GM11168 (cell line): Measurements from ENCODE around the gene IMPDH2.

Experiments
- in situ Hi-C: fragments of 300-500 bp; cut with MboI; formaldehyde crosslinking; loops from one replicate; pipeline ENCODE4 v1.12.0; 2022; ENCODE audit warnings: low sequenced_read_pairs; ENCODE audit not compliant: unreplicated experiment

IMPDH2 gene

GRCh38 chr3:49028673-49029562, at the start of gene IMPDH2:
IMPDH2 (minus strand) TSS chr3:49029398; CDS start chr3:49029350, 48 bp downstream.
- in situ Hi-C loops, result no loop called here

- in situ Hi-C loops, result no loop called here
Observed at GRCh38 chr3:49076646-49077045, 47.4 kb upstream of the IMPDH2 start.

DNA sequence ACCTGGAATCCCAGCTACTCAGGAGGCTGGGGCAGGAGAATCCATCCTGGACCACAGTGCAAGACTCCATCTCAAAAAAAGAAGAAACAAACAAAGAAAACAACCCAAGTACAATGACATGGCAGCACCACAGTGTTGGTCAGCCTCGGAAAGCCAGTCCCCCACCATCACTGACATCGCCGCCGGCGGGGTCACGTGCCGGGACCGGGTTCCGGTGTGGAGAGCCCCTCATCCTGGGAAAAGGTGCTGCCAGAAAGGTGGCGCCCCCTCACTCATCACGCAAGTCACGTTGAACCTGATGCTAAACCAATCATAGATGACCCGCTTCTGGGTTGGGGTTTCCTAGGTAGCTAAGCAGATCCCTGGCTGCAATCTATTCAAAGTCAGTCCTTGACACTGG, 46.9 kb upstream of the IMPDH2 start:
- in situ Hi-C loops, result no loop called here

- in situ Hi-C loops, result no loop called here
Observed at GRCh38 chr3:49058011-49058410, 28.8 kb upstream of the IMPDH2 start.

- in situ Hi-C loops, result no loop called here
Observed at GRCh38 chr3:49057268-49057667, 28.1 kb upstream of the IMPDH2 start.

DNA sequence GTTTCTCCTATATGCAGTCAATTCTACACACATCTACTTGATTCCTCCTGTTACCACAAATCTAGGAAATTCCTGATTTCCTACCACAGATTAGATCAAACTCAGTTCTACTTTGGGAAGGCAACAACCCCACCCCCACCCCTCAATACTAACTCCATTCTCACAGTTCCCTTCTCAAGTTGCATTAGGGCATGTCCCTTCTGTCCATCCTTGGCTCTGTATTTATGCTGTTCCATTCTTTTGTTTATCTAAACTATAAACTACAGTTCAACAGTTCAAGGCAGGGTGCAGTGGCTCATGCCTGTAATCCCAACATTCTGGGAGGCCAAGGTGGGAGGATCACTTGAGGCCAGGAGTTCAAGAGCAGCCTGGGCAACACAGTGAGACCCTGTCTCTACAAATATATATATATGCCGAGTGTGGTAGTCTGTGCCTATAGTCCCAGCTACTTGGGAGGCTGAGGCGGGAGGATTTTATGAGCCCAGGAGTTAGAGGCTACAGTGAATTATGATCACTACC, 25.2 kb upstream of the IMPDH2 start:
- in situ Hi-C loops, result no loop called here

DNA sequence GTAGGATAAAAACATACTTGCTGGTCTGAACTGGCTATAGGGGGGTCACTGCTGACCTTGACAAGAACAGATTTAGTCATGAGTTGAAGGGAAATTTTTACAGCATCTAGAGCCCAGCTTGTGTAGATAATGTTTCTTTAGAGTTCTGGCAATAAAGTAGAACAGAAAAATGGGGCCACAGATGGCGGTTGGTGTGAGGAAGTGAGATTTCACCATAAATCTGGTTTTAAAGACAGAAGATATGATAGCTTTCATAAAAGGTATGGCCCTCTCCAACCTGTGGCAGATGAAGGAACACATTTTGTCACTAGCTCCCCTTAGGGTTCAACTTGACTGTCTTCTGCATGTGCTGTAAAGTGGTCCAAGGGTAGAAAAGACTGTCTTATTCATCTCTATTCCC, 24.3 kb upstream of the IMPDH2 start:
- in situ Hi-C loops, result no loop called here

DNA sequence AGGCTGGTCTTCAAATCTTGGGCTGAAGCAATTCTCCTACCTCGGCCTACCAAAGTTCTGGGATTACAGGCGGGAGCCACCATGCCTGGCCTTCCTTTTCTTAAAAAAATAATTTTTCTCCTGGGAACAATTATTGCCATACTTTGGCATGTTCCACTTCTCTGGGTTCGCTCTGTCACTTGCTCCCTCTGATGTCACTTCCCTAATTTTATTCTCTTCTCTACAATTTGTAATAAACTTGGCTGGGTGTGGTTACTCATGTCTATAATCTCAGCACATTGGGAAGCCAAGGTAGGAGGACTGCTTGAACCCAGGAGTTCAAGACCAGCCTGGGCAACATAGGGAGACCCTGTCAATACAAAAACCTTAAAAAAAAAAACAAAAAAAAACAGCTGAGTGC, 6.1 kb upstream of the IMPDH2 start:
- in situ Hi-C loops, result no loop called here

DNA sequence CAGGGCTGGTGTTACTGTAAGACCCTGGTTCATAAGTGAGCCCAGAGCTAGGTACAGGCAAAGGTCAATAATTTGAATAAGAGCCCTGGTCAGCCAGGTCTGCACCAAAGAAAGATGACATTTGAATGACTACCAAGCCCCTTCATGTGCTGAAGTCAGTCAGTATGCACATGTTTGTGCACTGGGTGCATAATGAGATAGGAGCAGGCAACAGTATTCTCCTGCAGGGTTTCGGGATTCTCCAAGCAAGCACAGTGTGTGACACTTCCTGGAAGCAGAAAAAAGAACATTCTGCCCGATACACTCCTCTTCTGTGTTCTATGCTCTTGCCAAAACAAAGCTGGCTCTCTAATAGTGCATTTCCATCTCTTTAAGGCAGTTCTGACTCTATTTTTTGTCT, 5.5 kb upstream of the IMPDH2 start:
- in situ Hi-C loops, result no loop called here

DNA sequence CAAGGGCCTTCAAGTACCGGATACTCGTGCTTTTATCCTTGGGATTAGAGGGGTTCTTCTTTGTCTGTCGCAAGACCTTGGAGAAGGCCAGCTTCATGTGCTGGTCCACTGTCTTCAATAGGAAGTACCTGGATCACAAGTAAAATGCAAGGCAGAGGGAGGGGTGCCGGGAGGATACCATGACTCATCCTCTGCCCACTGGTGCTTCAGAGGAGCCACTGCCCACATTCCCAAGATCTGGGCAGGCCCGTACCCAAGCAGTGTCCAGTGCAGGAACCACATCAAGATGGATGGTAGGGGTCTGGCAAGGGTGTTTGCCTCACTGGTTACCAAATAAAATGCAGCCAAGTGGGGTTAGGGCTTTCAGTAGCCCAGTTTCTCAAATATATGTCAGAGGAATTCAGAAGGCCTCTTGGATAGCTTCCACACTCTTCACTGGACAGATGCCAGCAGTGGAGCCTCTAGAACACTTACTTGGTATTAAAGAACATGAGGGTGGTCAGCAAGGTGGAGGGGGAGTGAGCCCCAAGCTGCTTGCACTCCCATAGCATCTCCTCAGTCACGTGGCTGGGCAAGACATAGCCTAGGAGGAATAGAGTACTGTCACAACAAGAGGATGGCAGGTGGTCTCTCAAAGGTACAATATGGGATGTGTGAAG, 3.6 kb upstream of the IMPDH2 start:
- in situ Hi-C loops, result no loop called here

GRCh38 chr3:49030321-49030720, 1.1 kb upstream of the IMPDH2 start:
- in situ Hi-C loops, result no loop called here

DNA sequence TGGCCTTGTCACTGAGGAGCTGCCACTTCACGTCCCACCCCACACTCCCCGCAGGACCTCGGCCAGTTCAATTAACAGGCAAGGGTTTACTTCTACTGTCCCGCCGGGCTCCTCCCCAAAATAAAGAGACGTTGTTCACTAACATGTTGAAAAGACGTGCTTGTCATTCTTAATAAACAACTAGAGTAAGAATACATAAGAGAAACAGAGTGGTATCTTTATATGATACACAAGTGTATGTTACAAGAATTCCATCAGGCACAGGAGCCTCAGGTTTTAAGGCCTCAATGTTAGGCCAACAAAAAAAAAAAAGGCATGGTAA, 326 bp upstream of the IMPDH2 start:
- in situ Hi-C loops, result no loop called here

DNA sequence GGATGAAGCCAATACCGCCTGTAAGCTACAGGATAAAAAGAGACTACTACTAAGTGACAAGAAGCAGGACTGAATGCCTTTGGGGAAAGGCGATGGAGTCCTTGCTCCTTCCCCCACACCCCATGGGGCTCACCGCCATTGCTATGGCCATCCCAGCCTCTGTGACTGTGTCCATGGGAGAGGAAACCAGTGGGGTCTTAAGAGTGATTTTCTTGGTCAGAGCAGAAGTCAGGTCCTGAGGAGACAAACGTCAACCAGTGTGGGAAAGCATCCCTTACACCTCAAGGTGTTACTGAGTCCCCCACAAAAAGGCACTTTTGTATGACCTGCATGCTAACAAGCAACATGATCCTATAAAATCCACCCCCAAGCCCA, 913 bp downstream of the IMPDH2 start:
- in situ Hi-C loops, result no loop called here

DNA sequence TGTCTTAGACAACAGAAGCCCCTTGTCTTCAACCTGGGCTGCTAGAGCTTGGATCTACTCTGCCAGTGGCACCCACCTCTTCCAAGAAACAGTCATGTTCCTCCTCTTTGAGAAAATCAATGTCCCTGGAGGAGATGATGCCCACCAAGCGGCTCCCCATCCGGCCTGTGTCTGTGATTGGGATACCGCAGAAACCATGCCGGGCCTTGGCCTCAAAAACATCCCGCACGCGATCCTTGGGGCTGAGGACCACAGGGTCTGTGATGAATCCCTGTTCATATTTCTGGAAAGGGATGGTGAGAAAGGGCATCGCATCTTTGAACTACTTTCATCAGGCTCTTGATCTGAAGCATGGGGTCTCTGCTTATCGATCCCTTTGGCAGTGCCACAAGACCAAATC, 1.6 kb downstream of the IMPDH2 start:
- in situ Hi-C loops, result no loop called here

DNA sequence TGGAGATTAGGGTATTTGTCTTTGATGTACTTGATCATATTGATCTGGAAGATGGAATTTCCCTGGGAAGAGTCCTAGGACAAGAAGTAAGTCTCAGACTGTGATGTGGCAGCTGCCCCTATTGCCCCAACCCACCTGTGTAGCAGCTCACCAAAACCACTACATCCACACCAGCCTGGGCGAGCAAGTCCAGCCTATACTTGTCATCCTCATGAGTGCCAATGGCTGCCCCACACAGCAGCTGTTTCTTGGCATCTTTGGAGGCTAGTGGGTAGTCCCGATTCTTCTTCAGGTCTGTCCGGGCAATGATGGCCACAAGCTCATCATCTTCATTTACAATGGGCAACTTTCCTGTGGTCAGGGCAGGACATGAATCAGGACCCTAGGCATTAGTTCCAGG, 2.7 kb downstream of the IMPDH2 start:
- in situ Hi-C loops, result no loop called here

DNA sequence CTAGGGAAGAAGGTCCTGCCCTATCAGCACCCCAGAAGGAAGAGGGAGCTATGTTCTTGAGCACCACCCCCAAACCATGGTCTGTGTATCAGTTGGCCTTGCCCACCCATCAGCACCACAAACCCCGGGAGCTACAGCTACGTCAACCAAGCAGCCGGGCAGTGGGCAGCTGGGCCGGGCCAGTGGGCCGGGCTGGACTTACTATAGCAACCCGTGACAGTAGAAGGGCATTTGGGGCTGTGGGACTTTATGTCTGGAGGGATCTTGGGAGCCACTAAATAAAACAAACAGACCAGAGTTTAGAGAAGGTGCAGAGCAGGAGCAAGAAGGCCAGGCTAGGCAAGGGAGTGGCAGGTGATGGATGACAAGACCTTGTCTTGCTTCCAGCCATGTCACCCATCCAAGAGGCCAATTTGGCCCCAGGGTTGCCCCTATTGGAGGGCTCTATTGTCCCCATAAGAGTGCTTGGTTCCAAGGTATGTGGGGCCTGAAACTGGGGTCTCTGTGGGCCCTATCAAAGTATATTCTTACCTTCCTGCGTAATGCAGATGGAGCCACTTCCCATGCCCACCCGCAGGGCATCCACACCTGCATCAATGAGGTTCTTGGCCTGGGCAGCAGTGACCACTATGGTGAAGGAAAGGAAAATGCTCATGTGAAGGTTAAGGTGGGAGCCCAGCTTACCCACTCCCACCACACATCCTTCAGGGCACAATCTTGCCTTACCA, 3.2 kb downstream of the IMPDH2 start:
- in situ Hi-C loops, result no loop called here

DNA sequence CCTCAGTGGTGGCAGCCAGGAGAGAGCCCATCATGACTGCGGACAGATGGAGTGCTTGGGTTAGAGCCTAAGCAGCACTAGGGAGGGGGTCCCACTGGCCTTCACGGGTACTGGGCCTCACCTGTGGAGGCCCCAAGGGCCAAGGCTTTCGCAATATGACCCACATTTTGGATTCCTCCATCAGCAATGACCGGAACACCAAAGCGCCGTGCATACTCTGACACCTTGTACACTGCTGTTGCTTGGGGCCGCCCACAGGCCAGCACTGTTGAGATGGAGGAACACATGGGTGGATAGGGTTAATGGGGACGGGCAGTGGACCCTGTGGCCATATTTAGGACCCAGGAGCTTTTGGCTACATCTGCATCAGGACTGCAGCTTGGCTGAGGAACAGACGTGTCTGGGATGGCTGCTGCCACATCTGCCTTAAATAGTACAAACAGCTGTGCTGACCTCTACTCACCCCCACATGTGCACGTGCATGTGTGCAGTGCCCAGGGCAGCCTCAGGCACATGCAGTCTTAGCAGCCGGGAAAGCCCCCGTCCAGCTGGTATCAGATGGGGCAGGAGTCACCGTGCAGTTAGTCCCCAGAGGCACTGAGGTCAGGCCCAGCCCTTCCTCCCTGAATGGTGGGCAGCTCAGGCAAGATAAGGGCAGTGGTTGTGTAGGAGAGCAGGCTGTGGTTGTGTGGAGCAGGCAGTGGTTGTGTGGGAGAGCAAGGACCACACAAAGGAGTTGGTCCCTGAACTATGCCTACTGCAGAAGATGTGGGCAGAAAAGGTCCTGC, 4.0 kb downstream of the IMPDH2 start:
- in situ Hi-C loops, result no loop called here

- in situ Hi-C loops, result no loop called here
Observed at GRCh38 chr3:49024449-49024848, 4.7 kb downstream of the IMPDH2 start.

DNA sequence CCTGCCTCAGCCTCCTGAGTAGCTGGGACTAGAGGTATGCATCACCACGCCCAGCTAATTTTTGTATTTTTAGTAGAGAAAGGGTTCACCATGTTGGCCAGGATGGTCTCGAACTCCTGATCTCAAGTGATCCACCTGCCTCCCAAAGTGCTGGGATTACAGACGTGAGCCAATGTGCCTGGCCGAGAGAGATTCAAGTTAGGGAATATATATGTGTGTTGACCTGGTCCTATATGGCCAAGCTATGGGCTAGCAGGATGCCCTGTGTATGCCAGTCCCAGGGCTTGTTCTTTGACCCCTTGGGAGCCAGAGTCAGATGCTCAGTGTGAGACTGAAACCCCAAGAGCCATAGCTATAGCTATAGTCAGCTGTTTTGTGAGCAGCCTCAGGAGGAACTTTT, 5.4 kb downstream of the IMPDH2 start:
- in situ Hi-C loops, result no loop called here

GRCh38 chr3:49022688-49023171, 6.5 kb downstream of the IMPDH2 start:
- in situ Hi-C loops, result no loop called here
